Lung (tissue), 12 donors: ENCODE data around the gene DDX39A. TPM values are rescaled to one million over a fixed set of nuclear protein-coding genes. Genes with fewer than 3 reads are reported as not detected.

Experiments
- ATAC-seq: fragments of 200-7000 bp; cut with Tn5 transposase; one replicate; pipeline ENCODE4 v1.9.1; 2020; ENCODE audit warnings: moderate number of reproducible peaks; ENCODE audit not compliant: insufficient read depth, low FRiP score
- DNase-seq, 3 donors: peaks; one replicate each; pipeline ENCODE4 v3.0.0-alpha.2; 2013 to 2017
- H3K27ac ChIP-seq, 2 donors: one replicate each; pipeline ENCODE4 v1.5.1; 2013; ENCODE audit warnings: mild to moderate bottlenecking in 2 of 2, moderate library complexity in 2 of 2, control low read depth in 1 of 2, inconsistent platforms in 1 of 2, low read depth in 1 of 2, low read length in 1 of 2
- H3K27me3 ChIP-seq, 3 donors: one replicate each; pipeline ENCODE4 v1.5.1; 2013; ENCODE audit warnings: low read length in 2 of 3; ENCODE audit not compliant: control insufficient read depth in 3 of 3, insufficient read depth in 3 of 3
- H3K36me3 ChIP-seq, 4 donors: one replicate each; pipeline ENCODE4 v1.5.1; 2013; ENCODE audit warnings: low read length in 4 of 4, mild to moderate bottlenecking in 1 of 4, moderate library complexity in 1 of 4; ENCODE audit not compliant: control insufficient read depth in 4 of 4, insufficient read depth in 4 of 4
- H3K4me1 ChIP-seq, 5 donors: one replicate each; pipeline ENCODE4 v1.5.1; 2013; ENCODE audit warnings: low read length in 5 of 5, mild to moderate bottlenecking in 2 of 5, moderate library complexity in 1 of 5; ENCODE audit not compliant: control insufficient read depth in 5 of 5, insufficient read depth in 5 of 5
- H3K4me3 ChIP-seq: one replicate; pipeline ENCODE4 v1.5.1; 2013; ENCODE audit warnings: mild to moderate bottlenecking, control low read depth, moderate library complexity
- H3K9ac ChIP-seq, 2 donors: one replicate each; pipeline ENCODE4 v1.5.1; 2013; ENCODE audit warnings: low read length in 2 of 2, control low read depth in 1 of 2; ENCODE audit not compliant: insufficient read depth in 1 of 2
- H3K9me3 ChIP-seq, 4 donors: one replicate each; pipeline ENCODE4 v1.5.1; 2013; ENCODE audit warnings: low read length in 3 of 4, mild to moderate bottlenecking in 1 of 4, moderate library complexity in 1 of 4; ENCODE audit not compliant: control insufficient read depth in 4 of 4, insufficient read depth in 3 of 4
- WGBS, 2 donors: extraction: QIAGEN DNeasy Blood & Tissue Kit; methylation state at CpG; one replicate each; pipeline ENCODE4 v1.1.7; 2013; 5-methylcytosine and 5-hydroxymethylcytosine counted together
- polyA plus RNA-seq, 2 donors: library from polyadenylated mRNA; stranded (reverse); fragments of 200-250 nt; gene quantifications; one replicate each; pipeline ENCODE4 v1.2.1, GENCODE V29; 2013
- total RNA-seq, 2 donors: library from RNA; depleted of rRNA in 1 of 2; stranded (reverse); fragments of >200 nt in 1 of 2; gene quantifications; one replicate each; pipeline ENCODE4 v1.2.1, GENCODE V29; 2014 to 2021
- TF ChIP-seq, protein P1 (sequence below): IDR thresholded peaks from 2 replicates; pipeline ENCODE4 v1.5.1; 2012; ENCODE audit warnings: mild to moderate bottlenecking; ENCODE audit errors: control extremely low read depth, extremely low read depth
- donor health status: control.
- donor health status: control.
- donor health status: Bipolar disorder and iron deficiency.
- donor health status: healthy.
- donor health status: DM: yes; HTN: yes; CAD: no.

The DDX39A gene
- total and polyA plus RNA-seq, 4 donors, result 46.2 to 156 (median 97.7) TPM

DNA sequence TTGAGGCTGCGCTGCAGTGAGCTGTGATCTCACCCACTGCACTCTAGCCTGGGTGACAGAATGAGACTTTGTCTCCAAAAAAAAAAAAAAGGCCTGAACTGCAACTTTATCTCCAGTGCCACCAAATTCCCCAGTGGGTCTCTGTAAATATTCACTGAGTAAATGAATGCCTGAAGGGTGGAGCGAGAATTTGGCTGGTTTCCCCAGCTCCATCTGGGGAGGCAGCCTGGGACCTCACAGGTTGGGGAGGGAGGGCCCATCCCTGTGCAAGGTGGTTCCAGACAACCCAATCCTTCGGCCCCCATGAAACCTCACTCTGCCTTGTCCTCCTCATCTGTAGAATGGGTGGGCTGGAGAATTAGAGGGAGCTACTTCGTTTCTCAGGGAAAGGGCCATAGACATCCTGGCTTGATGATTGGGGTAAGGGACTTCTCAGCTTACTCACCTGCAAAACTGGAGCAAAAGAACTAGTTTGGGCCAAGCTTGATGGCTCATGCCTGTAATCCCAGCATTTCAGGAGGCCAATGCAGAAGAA is 9.8 kb upstream of the DDX39A start:
- Histone ChIP-seq H3K27me3 (no peaks in the 10 kb centered on the region), H3K4me1 (peaks cover 0 to 10% (median 0%) of the 10 kb centered on the region in 5 donors), H3K36me3 (no peaks in the 10 kb centered on the region), H3K9me3 (no peaks in the 10 kb centered on the region), H3K4me3 (no peak overlapping the region), H3K27ac (no peak overlapping the region), H3K9ac (no peak overlapping the region)
- 71 to 92% methylated on average over 4 of the region's 4 CpGs for WGBS, 2 donors
- TF ChIP-seq, protein P1, sequence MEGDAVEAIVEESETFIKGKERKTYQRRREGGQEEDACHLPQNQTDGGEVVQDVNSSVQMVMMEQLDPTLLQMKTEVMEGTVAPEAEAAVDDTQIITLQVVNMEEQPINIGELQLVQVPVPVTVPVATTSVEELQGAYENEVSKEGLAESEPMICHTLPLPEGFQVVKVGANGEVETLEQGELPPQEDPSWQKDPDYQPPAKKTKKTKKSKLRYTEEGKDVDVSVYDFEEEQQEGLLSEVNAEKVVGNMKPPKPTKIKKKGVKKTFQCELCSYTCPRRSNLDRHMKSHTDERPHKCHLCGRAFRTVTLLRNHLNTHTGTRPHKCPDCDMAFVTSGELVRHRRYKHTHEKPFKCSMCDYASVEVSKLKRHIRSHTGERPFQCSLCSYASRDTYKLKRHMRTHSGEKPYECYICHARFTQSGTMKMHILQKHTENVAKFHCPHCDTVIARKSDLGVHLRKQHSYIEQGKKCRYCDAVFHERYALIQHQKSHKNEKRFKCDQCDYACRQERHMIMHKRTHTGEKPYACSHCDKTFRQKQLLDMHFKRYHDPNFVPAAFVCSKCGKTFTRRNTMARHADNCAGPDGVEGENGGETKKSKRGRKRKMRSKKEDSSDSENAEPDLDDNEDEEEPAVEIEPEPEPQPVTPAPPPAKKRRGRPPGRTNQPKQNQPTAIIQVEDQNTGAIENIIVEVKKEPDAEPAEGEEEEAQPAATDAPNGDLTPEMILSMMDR, result no peak
- no peak for DNase-seq
- ATAC-seq, result no peak

DNA sequence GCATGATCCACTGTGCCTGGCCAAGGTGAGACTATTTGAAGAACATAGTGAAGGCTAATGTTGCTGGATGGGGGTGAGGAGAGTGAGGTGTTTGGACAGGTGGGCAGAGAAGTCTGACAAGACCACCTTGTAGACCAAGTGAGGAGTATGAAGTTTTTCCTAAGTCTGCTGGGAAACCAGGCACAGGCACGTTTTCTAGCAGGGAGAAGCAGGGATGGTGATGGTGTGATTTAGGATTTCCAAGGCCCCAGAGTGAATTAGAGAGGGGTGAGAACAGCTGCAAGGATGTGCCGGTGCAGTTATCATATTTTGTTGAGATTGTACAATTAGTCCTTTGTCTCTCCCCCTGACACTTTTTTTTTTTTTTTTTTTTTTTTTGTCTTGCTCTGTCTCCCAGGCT is 8.3 kb upstream of the DDX39A start:
- peaks cover 0 to 4% (median 0%) of the 10 kb centered on the region in 5 donors for H3K4me1 ChIP-seq
- no peak overlapping the region for H3K4me3 ChIP-seq
- no peaks in the 10 kb centered on the region for H3K36me3 ChIP-seq
- ATAC-seq (no peak), DNase-seq (no peak)
- H3K9ac ChIP-seq, result no peak overlapping the region
- H3K9me3 ChIP-seq, result no peaks in the 10 kb centered on the region
- TF ChIP-seq, protein P1, result no peak
- no peak overlapping the region for H3K27ac ChIP-seq
- no peaks in the 10 kb centered on the region for H3K27me3 ChIP-seq
- WGBS, 2 donors, result 74 to 76% methylated on average over 2 of the region's 2 CpGs

DNA sequence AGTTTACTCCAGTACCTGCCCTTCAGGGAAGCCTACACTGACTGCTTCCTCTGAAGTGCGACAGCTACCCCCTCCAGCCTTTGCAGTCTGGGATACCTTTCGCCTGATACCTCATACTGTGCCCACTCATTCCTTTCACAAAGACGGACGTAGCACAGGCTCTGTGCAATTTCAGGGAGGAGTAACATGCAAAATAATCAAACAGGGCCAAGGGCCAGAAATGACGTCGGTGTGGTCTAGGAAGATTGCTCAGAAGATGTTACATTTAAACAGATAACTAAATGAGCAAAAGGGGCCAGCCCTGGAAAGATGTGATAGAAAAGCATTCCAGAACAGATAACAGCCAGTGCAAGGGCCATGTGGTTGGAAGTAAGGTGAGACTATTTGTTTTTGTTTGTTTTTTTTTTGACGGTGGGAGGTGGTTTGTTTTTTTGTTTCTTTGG is 6.6 kb upstream of the DDX39A start:
- 78 to 79% methylated on average over 7 of the region's 7 CpGs for WGBS, 2 donors
- ATAC-seq (no peak), DNase-seq (no peak)
- no peak overlapping the region for H3K27ac ChIP-seq
- no peaks in the 10 kb centered on the region for H3K36me3 ChIP-seq
- no peak overlapping the region for H3K9ac ChIP-seq
- H3K4me1 ChIP-seq, result no peaks in the 10 kb centered on the region
- no peak overlapping the region for H3K4me3 ChIP-seq
- TF ChIP-seq, protein P1, result no peak
- no peaks in the 10 kb centered on the region for H3K27me3 ChIP-seq
- H3K9me3 ChIP-seq, result no peaks in the 10 kb centered on the region

DNA sequence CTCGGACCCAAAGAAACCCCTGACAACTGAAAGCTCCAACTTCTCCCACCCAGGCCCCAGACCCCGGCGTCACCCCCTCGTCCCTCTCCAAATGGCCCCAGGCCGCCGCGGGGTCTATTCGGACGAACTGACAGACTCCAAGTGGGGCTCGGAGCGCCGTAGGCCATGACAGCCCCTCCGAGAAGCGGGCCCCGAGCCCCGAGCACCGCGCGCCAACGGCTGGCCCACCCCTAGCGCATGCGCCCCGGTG is 360 bp downstream of the DDX39A start:
- H3K4me1 ChIP-seq, result peaks cover 3 to 18% (median 6%) of the 10 kb centered on the region in 5 donors

More for the DNA sequence above, 360 bp downstream of the DDX39A start:
- TF ChIP-seq, protein P1, result no peak
- ATAC-seq (peak; percentile 78), DNase-seq (peak in 2 of 3 donors; percentile 90)
- Histone ChIP-seq H3K9me3 (no peaks in the 10 kb centered on the region), H3K9ac (peak overlapping the region; percentile 55 to 83), H3K27me3 (no peaks in the 10 kb centered on the region), H3K4me3 (peak overlapping the region; percentile 86), H3K27ac (peak overlapping the region; percentile 95 to 96), H3K36me3 (peaks cover 0 to 10% (median 2%) of the 10 kb centered on the region in 4 donors)
- WGBS, 2 donors, result 0% methylated on average over 17 to 23 of the region's 23 CpGs
